Measurements from ENCODE around the gene GLYATL3.

The GLYATL3 gene

DNA sequence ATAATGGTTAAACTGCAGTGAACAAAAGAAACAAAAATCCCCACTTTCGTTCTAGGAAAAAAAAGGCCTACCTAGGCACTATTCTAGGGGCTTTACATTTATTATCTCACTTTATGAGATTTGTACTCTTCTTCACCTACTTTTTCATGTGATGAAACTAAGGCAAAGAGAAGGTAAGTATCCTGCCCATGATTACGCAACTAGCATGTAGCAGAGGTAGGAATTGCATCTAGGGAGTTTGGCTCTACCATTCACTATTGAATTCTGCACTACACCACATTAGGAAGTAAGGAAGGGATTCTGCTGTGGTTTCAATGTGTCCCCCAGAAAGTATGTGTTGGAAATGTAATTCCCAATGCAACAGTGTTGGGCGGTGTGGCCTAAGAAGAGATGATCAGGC, 39.4 kb downstream of the GLYATL3 start:
- Histone ChIP-seq H3K36me3 (ENCODE audit: insufficient read depth, low read length) (no peaks in the 10 kb centered on the region), H3K4me3 (ENCODE audit: low read length, poor library complexity, severe bottlenecking) (no peak overlapping the region), H2AFZ (ENCODE audit: low read length) (peak overlapping the region; percentile 36; the same call in 1 of the 2 replicates), H3K79me2 (ENCODE audit: insufficient read depth, low read length) (no peaks in the 10 kb centered on the region), H3F3A (ENCODE audit: low read depth) (no peaks in the 10 kb centered on the region), H3K9me2 (replicated peaks; ENCODE audit: low read depth, low read length) (no peaks in the 10 kb centered on the region), H3K4me2 (ENCODE audit: low read depth, low read length, poor library complexity, severe bottlenecking) (no peak overlapping the region), H3K27me3 (ENCODE audit: insufficient read depth, low read length, poor library complexity, severe bottlenecking) (no peaks in the 10 kb centered on the region), H3K4me1 (ENCODE audit: insufficient read depth, low read length, poor library complexity, severe bottlenecking) (peaks cover 4% of the 10 kb centered on the region), H3K9me3 (ENCODE audit: insufficient read depth, low read depth, low read length) (no peaks in the 10 kb centered on the region), H3K9ac (ENCODE audit: low read depth, low read length, poor library complexity, severe bottlenecking) (no peak overlapping the region), H4K20me1 (ENCODE audit: insufficient read depth, low read length, poor library complexity, severe bottlenecking) (no peaks in the 10 kb centered on the region)
- TF ChIP-seq EZH2phosphoT487 (IDR thresholded peaks at IDR 0.05; ENCODE audit: borderline replicate concordance) = no peak
- TF ChIP-seq, protein P1, sequence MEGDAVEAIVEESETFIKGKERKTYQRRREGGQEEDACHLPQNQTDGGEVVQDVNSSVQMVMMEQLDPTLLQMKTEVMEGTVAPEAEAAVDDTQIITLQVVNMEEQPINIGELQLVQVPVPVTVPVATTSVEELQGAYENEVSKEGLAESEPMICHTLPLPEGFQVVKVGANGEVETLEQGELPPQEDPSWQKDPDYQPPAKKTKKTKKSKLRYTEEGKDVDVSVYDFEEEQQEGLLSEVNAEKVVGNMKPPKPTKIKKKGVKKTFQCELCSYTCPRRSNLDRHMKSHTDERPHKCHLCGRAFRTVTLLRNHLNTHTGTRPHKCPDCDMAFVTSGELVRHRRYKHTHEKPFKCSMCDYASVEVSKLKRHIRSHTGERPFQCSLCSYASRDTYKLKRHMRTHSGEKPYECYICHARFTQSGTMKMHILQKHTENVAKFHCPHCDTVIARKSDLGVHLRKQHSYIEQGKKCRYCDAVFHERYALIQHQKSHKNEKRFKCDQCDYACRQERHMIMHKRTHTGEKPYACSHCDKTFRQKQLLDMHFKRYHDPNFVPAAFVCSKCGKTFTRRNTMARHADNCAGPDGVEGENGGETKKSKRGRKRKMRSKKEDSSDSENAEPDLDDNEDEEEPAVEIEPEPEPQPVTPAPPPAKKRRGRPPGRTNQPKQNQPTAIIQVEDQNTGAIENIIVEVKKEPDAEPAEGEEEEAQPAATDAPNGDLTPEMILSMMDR (conservative IDR thresholded peaks at IDR 0.05; ENCODE audit: low read length) = no peak

DNA sequence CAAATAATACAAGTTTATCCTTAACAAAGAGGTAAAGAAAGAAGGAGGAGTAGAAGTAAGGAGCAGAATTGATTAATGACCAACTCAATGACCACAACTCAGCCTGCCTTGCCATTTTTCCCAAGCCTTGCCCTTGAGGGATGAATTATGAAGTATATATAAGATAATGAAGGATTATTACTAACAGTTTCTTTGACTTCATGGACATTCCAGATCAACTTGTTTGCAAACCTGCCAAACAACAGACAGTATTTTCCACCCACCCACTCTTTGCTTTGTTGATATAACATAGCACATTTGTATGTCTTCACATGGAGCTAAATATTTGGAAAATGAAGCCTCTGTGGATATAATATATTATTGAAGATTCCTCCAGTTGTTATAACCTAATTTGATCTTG, 40.9 kb downstream of the GLYATL3 start:
- no peaks in the 10 kb centered on the region for H3K9me2 ChIP-seq (replicated peaks; ENCODE audit: low read depth, low read length)

DNA sequence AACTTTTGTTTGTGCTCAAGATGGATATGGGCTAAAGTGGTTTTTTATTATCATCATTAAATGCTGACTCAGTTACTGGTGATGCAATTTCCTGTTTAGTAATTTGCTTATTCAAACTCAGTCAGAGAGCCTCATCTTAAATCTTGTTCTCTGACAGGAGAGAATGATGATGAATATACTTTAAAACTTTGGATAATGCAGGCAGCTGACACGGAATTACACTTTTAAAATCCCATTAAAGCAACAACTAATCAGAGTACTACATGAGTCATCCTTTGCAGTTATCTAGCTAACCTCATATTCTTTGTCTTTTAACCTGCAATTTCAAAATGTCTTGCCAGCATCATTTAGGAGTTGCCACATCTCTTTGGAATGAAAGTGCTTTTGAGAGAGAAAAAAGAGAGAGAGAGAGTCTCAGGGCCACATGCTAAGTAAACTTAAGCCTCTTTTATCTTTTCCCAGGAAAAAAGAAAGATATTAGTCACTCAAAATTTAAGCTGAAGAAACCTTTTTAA, 41.5 kb downstream of the GLYATL3 start:
- no peaks in the 10 kb centered on the region for H3K79me2 ChIP-seq (ENCODE audit: insufficient read depth, low read length)
- peaks cover 4% of the 10 kb centered on the region for H3K4me1 ChIP-seq (ENCODE audit: insufficient read depth, low read length, poor library complexity, severe bottlenecking)
- no peak overlapping the region for H3K4me3 ChIP-seq (ENCODE audit: low read length, poor library complexity, severe bottlenecking)
- H3K9me3 ChIP-seq (ENCODE audit: insufficient read depth, low read depth, low read length) = no peaks in the 10 kb centered on the region
- H3F3A ChIP-seq (ENCODE audit: low read depth) = no peaks in the 10 kb centered on the region
- no peak overlapping the region for H3K4me2 ChIP-seq (ENCODE audit: low read depth, low read length, poor library complexity, severe bottlenecking)
- H4K20me1 ChIP-seq (ENCODE audit: insufficient read depth, low read length, poor library complexity, severe bottlenecking) = no peaks in the 10 kb centered on the region
- no peaks in the 10 kb centered on the region for H3K36me3 ChIP-seq (ENCODE audit: insufficient read depth, low read length)
- H3K9me2 ChIP-seq (replicated peaks; ENCODE audit: low read depth, low read length) = no peaks in the 10 kb centered on the region
- TF ChIP-seq EZH2phosphoT487 (IDR thresholded peaks at IDR 0.05; ENCODE audit: borderline replicate concordance) = no peak
- TF ChIP-seq, protein P1 (conservative IDR thresholded peaks at IDR 0.05; ENCODE audit: low read length) = no peak
- no peak overlapping the region for H3K9ac ChIP-seq (ENCODE audit: low read depth, low read length, poor library complexity, severe bottlenecking)
- no peak overlapping the region for H2AFZ ChIP-seq (ENCODE audit: low read length)
- no peaks in the 10 kb centered on the region for H3K27me3 ChIP-seq (ENCODE audit: insufficient read depth, low read length, poor library complexity, severe bottlenecking)

More for the DNA sequence above, 40.9 kb downstream of the GLYATL3 start:
- TF ChIP-seq, protein P1 (conservative IDR thresholded peaks at IDR 0.05; ENCODE audit: low read length) = no peak
- no peak for TF ChIP-seq EZH2phosphoT487 (IDR thresholded peaks at IDR 0.05; ENCODE audit: borderline replicate concordance)
- Histone ChIP-seq H4K20me1 (ENCODE audit: insufficient read depth, low read length, poor library complexity, severe bottlenecking) (no peaks in the 10 kb centered on the region), H3K27me3 (ENCODE audit: insufficient read depth, low read length, poor library complexity, severe bottlenecking) (no peaks in the 10 kb centered on the region), H3K4me2 (ENCODE audit: low read depth, low read length, poor library complexity, severe bottlenecking) (no peak overlapping the region), H3K79me2 (ENCODE audit: insufficient read depth, low read length) (no peaks in the 10 kb centered on the region), H3K4me3 (ENCODE audit: low read length, poor library complexity, severe bottlenecking) (no peak overlapping the region), H2AFZ (ENCODE audit: low read length) (no peak overlapping the region), H3F3A (ENCODE audit: low read depth) (no peaks in the 10 kb centered on the region), H3K4me1 (ENCODE audit: insufficient read depth, low read length, poor library complexity, severe bottlenecking) (peaks cover 4% of the 10 kb centered on the region), H3K9ac (ENCODE audit: low read depth, low read length, poor library complexity, severe bottlenecking) (no peak overlapping the region), H3K9me3 (ENCODE audit: insufficient read depth, low read depth, low read length) (no peaks in the 10 kb centered on the region), H3K36me3 (ENCODE audit: insufficient read depth, low read length) (no peaks in the 10 kb centered on the region)
